Thymus (tissue), 11 donors: Measurements from ENCODE around the gene RBCK1. TPM values are rescaled to one million over a fixed set of nuclear protein-coding genes. Genes with fewer than 3 reads are reported as not detected.
"Not testable (repeated sequence)": the region's sequence is repeated elsewhere in the genome, so short reads cannot be mapped to it uniquely, and the experiment has no call there.

ENCODE experiments used
- DNase-seq, 9 donors: peaks; one replicate each; pipeline ENCODE4 v3.0.0-alpha.2; 2013; ENCODE audit warnings: low spot score in 9 of 9, low read depth in 6 of 9, missing footprints in 1 of 9
- H3K27ac ChIP-seq, 2 donors: one replicate each; pipeline ENCODE4 v1.5.1; 2013; ENCODE audit warnings: control low read depth in 1 of 2, low read depth in 1 of 2, low read length in 1 of 2, mild to moderate bottlenecking in 1 of 2, moderate library complexity in 1 of 2
- H3K27me3 ChIP-seq, 2 donors: one replicate each; pipeline ENCODE4 v1.5.1; 2013; ENCODE audit warnings: low read length in 1 of 2; ENCODE audit not compliant: control insufficient read depth in 2 of 2, insufficient read depth in 1 of 2
- H3K36me3 ChIP-seq, 2 donors: one replicate each; pipeline ENCODE4 v1.5.1; 2013; ENCODE audit warnings: low read length in 1 of 2, mild to moderate bottlenecking in 1 of 2, moderate library complexity in 1 of 2; ENCODE audit not compliant: control insufficient read depth in 2 of 2, insufficient read depth in 2 of 2
- H3K4me1 ChIP-seq, 2 donors: one replicate each; pipeline ENCODE4 v1.5.1; 2013; ENCODE audit warnings: low read length in 2 of 2; ENCODE audit not compliant: control insufficient read depth in 2 of 2, insufficient read depth in 2 of 2
- H3K4me3 ChIP-seq, 2 donors: one replicate each; pipeline ENCODE4 v1.5.1; 2013; ENCODE audit warnings: low read length in 2 of 2, control low read depth in 1 of 2, mild to moderate bottlenecking in 1 of 2
- H3K9me3 ChIP-seq, 2 donors: one replicate each; pipeline ENCODE4 v1.5.1; 2013; ENCODE audit warnings: low read length in 1 of 2, mild to moderate bottlenecking in 1 of 2; ENCODE audit not compliant: control insufficient read depth in 2 of 2, insufficient read depth in 1 of 2
- WGBS: extraction: QIAGEN DNeasy Blood & Tissue Kit; methylation state at CpG from one replicate; pipeline ENCODE4 v1.1.7; 2013; 5-methylcytosine and 5-hydroxymethylcytosine counted together
- polyA plus RNA-seq: library from polyadenylated mRNA; stranded (reverse); fragments of 200-250 nt; gene quantifications from one replicate; pipeline ENCODE4 v1.2.3, GENCODE V29; 2013
- total RNA-seq: library from RNA; stranded (reverse); fragments of 120-200 nt; gene quantifications from one replicate; pipeline ENCODE4 v1.2.4, GENCODE V29; 2013
- donor health status: healthy.

RBCK1 gene
- total and polyA plus RNA-seq, 2 donors = 53.2 to 140 TPM

- 94% methylated on average over 7 of the region's 7 CpGs for WGBS
- Histone ChIP-seq H3K9me3 (peaks cover 2 to 13% of the 10 kb centered on the region in 2 donors), H3K36me3 (no peaks in the 10 kb centered on the region), H3K27me3 (no peaks in the 10 kb centered on the region), H3K4me3 (no peak overlapping the region), H3K4me1 (peaks cover 4 to 5% of the 10 kb centered on the region in 2 donors), H3K27ac (no peak overlapping the region)
- no peak for DNase-seq
Observed at GRCh38 chr20:467755-468154, 59.7 kb downstream of the RBCK1 start.

GRCh38 chr20:469746-470490 lies 61.8 kb downstream of the RBCK1 start:
- DNase-seq = no peak
- peaks cover 2 to 13% of the 10 kb centered on the region in 2 donors for H3K9me3 ChIP-seq
- H3K27ac ChIP-seq = no peak overlapping the region
- no peaks in the 10 kb centered on the region for H3K4me1 ChIP-seq
- no peak overlapping the region for H3K4me3 ChIP-seq
- 92% methylated on average over 8 of the region's 8 CpGs for WGBS
- peaks cover 4% of the 10 kb centered on the region in 2 donors for H3K36me3 ChIP-seq
- H3K27me3 ChIP-seq = no peaks in the 10 kb centered on the region

GRCh38 chr20:472137-472846 lies 64.2 kb downstream of the RBCK1 start:
- Histone ChIP-seq H3K36me3 (peaks cover 6 to 7% of the 10 kb centered on the region in 2 donors), H3K4me3 (no peak overlapping the region), H3K9me3 (peaks cover 2 to 13% of the 10 kb centered on the region in 2 donors), H3K27me3 (no peaks in the 10 kb centered on the region), H3K27ac (no peak overlapping the region), H3K4me1 (no peaks in the 10 kb centered on the region)
- no peak for DNase-seq
- 96% methylated on average over 9 of the region's 9 CpGs for WGBS

GRCh38 chr20:472889-473292 lies 64.8 kb downstream of the RBCK1 start:
- no peak overlapping the region for H3K4me3 ChIP-seq
- H3K9me3 ChIP-seq = peaks cover 2 to 8% of the 10 kb centered on the region in 2 donors
- H3K27ac ChIP-seq = no peak overlapping the region
- H3K36me3 ChIP-seq = peaks cover 8 to 9% of the 10 kb centered on the region in 2 donors
- DNase-seq = no peak
- no peaks in the 10 kb centered on the region for H3K4me1 ChIP-seq
- WGBS = 100% methylated on average over 1 of the region's 1 CpG
- H3K27me3 ChIP-seq = no peaks in the 10 kb centered on the region

- Histone ChIP-seq H3K4me1 (peaks cover 0 to 2% of the 10 kb centered on the region in 2 donors), H3K4me3 (no peak overlapping the region), H3K27me3 (no peaks in the 10 kb centered on the region), H3K36me3 (peaks cover 8 to 19% of the 10 kb centered on the region in 2 donors), H3K27ac (no peak overlapping the region), H3K9me3 (peaks cover 0 to 2% of the 10 kb centered on the region in 2 donors)
- no peak for DNase-seq
- 96% methylated on average over 2 of the region's 2 CpGs for WGBS
Observed at GRCh38 chr20:474581-474980, 66.5 kb downstream of the RBCK1 start.

- no peaks in the 10 kb centered on the region for H3K27me3 ChIP-seq
- no peak for DNase-seq
- H3K9me3 ChIP-seq = no peaks in the 10 kb centered on the region
- H3K4me1 ChIP-seq = peaks cover 0 to 2% of the 10 kb centered on the region in 2 donors
- peaks cover 13 to 24% of the 10 kb centered on the region in 2 donors for H3K36me3 ChIP-seq
- no peak overlapping the region for H3K4me3 ChIP-seq
- 97% methylated on average over 6 of the region's 6 CpGs for WGBS
- H3K27ac ChIP-seq = no peak overlapping the region
Observed at GRCh38 chr20:475463-476357, 67.6 kb downstream of the RBCK1 start.

GRCh38 chr20:476561-477249 lies 68.6 kb downstream of the RBCK1 start:
- H3K36me3 ChIP-seq = peaks cover 22 to 28% of the 10 kb centered on the region in 2 donors
- H3K9me3 ChIP-seq, H3K4me3 ChIP-seq, H3K27ac ChIP-seq, DNase-seq, H3K4me1 ChIP-seq, H3K27me3 ChIP-seq: not testable (repeated sequence)
- WGBS = over 99% methylated on average over 6 of the region's 6 CpGs

- Histone ChIP-seq H3K36me3 (peaks cover 37 to 41% of the 10 kb centered on the region in 2 donors), H3K4me1 (peaks cover 0 to 2% of the 10 kb centered on the region in 2 donors), H3K4me3 (no peak overlapping the region), H3K27me3 (no peaks in the 10 kb centered on the region), H3K27ac (no peak overlapping the region), H3K9me3 (no peaks in the 10 kb centered on the region)
- WGBS = 98% methylated on average over 8 of the region's 8 CpGs
- no peak for DNase-seq
Observed at GRCh38 chr20:478010-478948, 70.2 kb downstream of the RBCK1 start.
